NCI-H2107 (cell line): ENCODE data around the gene TNFRSF13B.
"Not testable (repeated sequence)": the region's sequence is repeated elsewhere in the genome, so short reads cannot be mapped to it uniquely, and the experiment has no call there.

Experiments used
- DNase-seq: peaks from one replicate; lab custom pipeline; 2025; lab: John Stamatoyannopoulos, UW

The TNFRSF13B gene

DNA sequence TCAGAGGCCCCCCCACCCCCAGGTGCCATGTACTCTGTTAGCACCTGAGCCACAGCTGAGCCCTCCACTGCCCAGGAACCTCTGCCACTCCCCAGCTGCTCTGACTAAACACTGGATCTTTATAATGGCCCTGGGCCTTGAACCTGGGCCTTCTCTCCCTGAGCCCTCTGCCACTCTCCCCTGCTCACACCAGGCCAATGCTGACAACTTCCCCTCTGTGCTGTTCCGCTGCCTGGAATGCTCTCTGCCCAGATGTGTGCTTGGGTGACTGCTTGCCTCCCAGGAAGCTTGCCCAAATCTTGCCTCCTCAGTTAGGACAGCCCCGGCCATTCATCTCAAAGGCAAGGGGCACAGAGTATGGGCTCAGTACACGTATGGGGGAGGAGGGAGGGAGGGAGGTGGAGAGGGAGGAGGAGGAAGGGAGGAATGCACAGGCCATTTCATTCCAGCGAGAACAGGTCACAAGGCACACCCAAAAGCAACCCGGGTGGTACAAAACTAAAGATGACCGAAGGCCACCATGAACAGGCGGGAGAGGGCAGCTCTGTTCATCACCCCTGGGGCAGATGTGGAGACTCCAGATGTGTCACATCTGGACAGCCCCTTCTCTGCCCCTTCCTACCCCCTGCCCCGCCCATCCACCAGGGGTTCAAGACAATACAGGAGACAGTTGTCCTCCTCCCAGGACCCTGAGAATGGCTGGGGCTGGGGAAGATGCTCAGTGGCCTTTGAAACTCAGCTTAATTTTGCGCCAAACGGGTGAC is 15.3 kb upstream of the TNFRSF13B start:
- DNase-seq = no peak

DNA sequence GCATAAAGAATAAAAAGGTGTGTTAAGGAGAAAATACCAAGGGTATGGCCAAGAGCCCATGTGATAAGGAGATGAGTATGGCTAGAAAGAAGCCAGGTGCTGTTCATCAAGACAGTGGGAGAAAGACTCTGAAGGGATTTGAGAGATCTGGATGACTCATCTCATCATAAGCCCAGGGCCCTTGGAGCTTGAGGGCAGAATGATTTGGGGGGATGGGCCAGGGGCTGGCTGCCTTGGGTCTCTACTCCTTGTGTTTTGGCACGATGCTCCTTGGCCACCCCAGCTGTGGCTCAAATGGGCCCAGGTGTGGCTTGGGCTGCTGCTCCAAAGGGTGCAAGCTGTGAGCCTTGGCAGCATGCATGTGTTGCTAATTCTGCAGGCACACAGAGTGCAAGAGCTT is 14.5 kb upstream of the TNFRSF13B start:
- no peak for DNase-seq

DNA sequence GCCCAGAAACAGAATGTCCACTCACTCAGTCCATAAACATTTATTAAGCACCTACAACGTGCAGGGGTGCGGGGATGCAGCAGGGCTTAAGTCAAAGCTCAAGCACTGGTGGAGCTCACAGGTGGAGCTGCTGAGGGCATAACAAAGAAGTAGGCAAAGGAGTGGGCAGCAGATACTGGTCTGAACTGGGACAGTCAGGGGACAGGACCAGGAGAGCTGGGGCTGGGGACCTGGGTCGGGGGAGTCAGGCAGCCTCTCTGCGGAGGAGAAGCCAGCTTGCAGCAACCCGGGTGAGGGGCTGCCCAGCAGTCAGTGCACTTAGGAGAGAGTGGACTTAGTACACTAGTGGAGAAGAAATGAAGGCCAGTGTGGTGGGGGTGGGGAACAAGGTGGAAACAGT is 10.0 kb upstream of the TNFRSF13B start:
- no peak for DNase-seq

DNA sequence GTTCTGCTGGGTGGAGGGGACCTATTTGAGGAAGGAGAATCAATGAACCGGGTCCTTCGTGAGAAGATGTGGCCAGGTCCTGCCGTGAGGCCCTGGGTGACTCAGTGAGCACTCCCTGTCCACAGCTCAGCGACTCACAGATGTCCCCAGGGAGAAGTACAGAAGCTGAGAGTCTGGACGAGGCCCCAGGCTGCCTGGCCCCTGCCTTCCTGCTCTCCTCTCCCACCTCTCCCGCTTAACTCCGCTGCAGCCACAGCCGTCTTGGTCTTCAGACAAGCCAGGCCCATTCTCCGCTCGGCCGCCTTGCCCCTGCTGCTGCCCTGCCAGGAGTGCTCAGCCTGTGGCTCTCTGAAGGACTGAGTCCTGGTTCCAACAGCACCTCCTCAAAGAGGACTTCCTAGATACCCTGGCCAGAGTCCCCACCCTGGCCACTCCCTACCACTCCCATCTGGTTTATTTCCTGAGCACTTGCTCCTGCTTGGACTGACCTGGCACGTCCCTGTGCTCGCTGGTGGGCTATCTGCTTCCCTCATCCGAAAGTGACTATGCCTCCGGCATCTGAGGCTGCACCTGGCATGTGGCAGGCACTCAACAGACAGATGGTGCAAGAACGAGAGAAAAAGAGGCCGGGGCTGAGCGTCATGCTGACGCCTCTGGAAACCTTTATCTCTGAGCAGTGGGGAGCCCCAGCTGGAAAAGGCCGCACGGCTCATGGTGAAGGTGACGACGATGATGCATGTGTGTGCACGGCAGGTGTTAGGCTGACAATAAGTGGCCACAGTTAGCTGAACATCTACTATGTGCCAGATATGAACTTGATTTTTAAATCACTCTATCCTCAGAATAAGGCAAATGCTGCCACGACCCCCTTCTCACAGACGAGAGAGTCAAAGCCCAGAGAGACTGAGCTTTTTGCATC is 9.2 kb upstream of the TNFRSF13B start:
- DNase-seq = no peak

DNA sequence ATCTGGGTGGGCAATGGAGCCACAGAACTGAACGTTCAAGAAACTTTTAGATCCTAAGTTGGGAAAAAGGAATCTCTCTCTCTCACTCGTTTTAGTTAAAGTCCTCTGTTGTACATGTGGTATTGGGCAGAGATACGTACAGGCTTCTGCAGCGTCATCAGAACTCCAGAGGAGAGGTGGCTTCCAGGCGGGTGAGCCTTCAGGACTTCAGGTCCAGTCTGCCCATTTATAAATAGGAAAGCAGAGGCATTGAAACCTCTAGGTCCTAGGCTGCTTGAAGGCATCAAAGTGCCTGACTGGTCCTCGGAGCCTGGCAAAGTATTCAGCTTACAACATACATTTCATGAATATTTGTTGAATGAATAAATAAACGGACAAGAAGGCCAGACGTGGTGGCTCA is 8.1 kb upstream of the TNFRSF13B start:
- DNase-seq = no peak

DNA sequence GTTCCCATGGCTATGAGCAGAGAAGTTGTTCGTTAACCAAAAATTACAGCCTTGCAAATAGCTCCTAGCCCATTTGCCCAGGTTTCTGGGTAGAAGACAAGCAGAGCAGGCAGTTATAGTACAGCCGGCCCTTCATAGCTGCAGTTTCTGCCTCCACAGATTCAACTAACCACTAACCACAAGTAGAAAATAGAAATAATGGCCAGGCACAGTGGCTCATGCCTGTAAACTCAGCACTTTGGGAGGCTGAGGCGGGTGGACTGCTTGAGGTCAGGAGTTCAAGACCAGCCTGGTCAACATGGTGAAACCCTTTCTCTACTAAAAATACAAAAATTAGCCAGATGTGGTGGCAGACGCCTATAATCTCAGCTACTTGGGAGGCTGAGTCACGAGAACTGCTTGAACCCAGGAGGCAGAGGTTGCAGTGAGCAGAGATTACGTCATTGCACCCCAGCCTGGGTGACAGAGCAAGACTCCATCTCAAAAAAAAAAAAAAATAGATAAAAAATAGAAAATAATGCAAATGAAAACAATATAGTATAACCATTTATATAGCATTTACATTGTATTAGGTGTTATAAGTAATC is 7.4 kb upstream of the TNFRSF13B start:
- DNase-seq = not testable (repeated sequence)

DNA sequence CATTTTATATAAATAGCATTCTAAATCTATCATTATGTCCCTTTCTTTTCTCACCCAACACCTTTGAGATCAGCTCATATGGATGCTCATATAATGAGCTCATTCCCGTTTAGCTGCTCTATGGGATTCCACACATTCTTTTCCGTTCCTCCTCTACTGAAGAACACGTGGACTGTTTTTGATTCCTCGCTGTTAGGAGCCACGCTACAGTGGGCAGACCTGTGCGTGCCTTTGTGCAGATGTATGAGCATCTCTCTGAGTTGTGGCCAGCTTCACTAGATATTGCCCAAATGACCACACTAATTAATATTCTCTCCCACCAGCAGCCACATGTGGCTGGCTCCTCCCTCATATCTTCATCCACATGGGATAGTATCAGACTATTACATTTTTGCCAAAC is 6.0 kb upstream of the TNFRSF13B start:
- no peak for DNase-seq

DNA sequence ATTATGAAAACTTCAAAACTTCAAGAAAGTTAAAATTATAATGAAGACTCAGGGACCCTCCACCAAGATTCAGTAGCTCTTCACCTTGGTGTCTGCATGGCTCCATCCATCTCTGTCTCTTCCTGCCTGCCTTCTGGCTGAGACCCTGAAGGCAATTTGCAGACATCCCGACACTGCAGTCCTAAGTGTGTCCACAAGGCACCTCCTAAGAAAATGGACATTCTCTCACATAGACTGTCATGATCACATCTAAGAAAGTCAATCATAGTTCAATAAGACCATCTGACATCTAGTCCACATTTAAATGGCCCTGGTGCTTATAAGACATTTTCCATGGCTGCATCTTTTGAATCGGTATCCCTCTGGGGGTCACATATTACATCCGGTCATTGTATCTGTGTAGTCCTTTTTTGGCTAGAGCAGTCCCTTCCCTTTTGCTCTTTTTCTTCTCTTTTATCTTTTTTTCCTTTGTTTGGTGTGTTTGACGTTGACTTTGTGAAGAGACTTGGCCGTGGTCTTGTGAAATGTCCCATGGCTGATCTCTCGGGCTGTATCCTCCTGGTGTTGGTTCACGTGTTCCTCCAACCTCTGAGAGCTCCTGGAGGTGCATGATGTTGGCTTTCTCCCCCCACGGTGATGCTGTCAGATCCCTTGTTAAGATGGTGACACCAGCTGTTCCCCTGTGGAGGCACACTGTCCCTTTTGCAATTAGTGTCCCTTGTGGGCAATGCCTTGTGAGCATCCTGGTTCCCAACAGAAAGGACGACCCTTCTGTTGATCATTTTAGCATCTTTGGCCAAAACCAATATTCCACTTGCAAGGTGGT is 5.0 kb upstream of the TNFRSF13B start:
- no peak for DNase-seq

DNA sequence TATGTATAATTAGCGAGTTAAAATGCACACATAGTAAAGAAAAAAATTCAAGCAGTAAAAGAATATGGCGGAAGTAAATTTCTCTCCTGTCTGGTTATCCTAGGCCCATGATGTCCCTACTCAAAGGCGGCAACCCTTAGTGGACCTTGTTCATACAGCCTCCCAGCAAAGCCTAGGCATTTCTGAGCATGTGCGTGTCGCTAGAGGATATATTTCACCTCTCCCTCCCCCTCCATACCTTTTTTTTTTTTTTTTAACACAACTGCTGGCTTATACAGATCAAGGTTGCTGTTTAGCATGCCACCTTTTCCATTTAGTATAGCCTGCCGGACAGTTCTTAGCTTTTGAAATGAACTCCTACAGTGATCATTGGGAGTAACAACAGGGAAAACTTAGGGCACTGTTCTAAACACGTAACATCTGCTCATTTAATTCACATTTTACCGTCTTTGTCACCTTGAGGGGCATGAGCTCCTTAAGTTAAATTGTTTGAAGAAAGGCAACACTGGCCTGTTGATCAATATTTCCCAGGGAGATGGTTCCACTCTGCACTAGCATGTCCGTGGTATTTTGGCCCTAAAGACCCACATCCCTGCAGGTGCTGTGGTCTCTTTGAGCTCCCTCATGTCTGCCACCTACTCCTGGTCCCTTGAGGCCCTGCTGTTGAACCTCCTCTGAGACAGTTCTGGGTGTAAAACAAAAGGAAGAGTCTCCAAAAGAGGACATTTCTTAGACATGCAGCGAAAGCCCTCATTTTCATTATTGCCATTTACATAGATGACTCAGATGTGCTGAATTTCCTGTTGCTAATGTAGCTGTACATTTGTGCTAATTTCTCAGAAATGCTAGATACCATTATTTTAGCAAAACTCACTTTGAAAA is 4.1 kb upstream of the TNFRSF13B start:
- DNase-seq = no peak

DNA sequence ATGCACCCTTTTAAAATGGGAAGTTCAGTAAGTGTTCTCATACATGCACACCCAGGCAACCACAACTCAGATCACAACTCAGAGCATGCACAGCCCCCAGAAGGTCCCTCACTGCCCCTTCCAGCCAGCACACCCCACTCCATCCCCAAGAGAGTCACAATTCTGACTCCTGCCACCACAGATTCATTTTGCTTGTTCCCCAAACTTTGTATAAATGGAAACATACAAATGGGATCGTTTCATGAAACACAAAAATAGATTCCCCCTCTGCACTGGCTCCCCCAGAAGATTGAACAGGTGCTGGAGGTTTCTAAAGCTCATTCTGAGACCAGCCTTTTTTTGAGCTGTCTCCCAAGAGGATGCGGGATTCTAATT is 3.3 kb upstream of the TNFRSF13B start:
- DNase-seq = no peak

DNA sequence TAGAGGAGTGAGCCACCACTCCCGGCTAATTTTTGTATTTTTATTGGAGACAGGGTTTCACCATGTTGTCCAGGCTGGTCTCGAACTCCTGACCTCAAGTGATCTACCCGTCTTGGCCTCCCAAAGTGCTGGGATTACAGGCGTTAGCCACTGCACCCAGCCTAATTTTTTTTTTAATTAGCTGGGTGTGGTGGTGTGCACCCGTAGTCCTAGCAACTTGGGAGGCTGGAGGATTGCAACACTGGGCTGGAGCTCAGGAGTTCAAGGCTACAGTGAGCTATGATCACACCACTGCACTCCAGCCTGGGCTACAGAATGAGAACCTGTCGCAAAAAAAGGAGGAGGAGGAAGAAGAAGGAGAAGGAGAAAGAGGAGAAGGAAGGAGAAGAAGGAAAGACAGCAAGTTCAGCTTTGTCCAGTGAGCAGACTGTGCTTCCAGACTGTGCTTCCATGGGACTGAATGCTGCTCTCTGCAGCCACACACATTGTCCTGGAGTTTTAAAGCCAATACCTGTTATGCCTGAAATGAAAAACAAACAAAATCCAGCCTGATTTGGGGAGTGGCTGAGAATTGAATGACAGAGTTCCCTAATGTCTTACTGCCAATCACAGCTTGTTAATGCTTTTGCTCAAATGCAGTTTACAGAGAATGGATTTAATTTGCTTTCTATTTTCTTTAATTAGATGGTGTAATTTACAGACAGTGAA is 2.8 kb upstream of the TNFRSF13B start:
- DNase-seq = no peak

DNA sequence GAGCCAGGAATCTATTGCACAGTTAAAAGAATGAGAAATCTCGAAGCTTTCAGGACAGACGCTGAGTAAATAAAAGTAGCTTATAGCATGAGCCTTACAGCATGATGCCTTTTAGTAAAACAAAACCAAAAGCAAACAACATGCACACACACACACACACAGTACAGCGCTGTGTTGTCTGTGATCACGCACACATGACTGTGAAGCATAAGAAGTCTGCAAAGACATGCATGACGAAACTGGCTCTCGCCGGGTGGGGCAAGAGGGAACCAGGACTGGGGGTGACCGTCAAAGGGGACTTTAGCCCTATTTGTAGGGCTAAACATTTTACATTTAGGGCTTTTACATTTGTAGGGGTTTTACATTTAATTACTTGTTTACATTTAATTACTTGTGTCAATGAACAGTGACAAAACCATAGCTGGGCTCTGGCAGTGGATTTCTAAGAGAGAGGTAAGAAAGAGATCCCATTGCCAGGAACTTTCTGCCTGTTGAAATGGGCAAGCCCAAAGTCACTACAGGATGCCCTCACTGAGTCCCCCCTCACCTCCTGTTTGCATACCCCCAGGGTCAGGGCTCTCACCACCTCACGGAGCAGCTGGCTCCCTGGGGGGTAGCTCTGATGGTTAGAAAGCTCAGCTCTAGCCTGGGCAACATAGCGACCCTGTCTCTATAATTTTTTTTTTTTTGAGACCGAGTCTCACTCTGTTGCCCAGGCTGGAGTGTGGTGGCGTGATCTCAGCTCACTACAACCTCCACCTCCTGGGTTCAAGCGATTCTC is 2.0 kb upstream of the TNFRSF13B start:
- no peak for DNase-seq

DNA sequence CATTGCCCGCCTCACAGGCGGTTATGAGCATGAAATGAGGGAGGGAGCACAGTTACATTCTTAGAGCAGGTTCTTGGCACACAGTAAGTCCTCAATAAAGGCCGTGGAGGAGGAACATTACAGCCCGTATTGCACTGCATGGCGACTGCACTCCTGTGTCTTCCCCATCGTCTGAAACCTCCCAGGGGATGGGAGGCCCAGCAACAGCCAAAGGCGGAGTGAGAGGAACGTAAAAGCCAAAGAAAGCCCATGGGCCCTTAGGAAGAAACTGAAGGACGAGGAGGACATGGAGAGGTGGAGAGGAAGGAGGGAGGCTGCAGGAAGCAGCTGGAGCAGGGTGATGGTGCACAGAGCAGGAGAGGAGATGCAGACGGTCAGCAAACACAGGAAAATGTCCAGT is 1.1 kb upstream of the TNFRSF13B start:
- DNase-seq = not testable (repeated sequence)

DNA sequence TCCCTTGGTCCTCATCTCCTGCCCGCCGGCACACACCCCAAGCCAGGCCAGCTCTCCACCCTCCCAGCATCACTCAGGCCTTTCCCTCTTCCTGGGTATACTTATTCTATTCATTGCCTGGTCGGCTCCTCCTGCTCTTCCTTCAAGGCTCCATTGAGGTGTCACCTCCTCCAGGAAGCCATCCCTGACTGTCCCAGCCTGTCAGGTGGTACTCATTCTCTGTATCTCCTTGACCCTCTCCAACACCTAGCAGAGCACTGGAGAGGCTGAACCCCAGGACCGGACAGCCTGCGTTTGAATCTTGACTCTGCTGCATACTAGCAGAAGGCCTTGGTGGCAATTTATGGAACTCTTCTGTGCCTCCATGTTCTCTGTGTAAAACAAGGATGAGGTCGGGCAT is 428 bp upstream of the TNFRSF13B start:
- DNase-seq = no peak

DNA sequence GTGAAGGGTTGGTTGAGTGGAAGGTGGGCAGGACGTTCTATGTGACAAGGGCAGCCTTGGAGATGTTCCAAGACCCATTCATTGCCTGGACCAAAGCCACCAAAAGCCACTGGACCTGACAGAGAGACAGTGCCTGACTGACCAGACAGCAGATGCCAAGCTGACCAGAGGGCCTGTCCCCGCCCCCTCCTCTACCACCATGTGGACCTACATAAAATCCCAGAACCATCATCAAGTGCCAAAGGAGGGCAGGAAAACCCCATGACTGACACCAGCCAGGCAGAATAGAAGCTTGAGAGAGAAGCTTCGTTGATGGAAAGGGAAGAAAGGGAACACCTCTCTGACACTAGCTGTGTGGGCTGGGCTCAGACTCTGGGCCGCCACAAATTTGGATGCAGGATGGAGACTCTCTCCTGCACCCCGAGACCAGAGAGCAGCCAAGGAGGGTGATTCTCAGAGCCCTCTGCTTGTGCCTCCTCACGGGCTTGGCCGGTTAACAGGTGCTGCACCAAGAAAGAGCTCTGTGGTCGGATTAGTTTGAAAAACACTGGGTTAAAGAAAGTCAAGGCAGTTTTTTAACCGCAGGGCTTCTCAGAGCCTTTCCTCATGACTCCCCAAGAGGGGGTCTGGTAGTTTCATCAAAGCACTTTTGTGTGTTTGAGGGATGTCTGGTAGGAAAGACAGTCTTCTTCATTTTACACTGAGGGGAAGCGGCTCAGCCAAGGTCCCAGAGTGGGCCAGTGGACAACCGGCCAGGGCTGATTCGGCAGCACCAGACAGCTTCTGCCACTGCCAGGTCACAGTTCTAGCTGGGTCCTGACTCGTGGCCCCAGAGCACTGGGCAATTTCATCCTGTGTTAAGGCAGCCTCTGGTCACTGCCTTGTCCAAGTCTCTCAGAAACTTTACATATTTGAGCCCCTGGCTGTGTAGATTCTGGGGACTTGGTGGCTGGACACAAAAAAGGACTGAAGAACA is 1.7 kb downstream of the TNFRSF13B start:
- no peak for DNase-seq

DNA sequence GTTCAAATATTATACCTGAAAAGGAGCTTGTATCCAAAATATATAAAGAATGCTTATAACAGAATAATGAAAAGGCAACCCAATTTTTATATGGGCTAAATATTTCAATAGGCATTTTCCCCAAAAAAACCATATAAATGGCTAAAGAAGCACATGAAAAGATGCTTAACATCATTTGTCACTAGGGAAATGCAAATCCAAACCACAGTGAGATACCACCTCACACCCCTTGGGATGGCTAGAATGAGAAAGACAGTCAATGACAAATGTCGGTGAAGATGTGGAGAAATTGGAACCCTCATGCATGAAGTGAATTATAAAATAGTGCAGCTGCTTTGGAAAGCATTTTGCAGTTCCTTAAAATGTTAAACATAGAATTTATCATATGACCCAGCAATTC is 3.1 kb downstream of the TNFRSF13B start:
- DNase-seq = no peak

DNA sequence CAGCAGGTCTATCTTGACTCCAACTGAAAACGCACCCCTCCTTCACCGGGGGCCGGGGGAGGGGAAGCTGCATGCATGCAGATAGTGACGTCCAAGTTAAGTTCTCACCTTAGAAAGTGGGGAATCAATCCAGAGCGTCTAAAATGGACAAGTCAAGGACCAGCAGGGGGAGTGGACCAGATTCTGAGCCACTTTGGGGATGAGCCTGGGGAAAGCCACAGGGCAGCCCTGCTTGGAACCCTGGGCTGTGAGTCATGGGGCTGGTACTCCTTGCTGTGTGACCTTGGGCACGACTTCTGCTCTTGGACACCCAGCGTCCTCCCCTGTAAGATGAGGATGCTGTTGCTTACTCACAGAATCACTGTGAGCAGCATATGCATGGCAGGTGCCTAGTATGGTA is 9.1 kb downstream of the TNFRSF13B start:
- no peak for DNase-seq

DNA sequence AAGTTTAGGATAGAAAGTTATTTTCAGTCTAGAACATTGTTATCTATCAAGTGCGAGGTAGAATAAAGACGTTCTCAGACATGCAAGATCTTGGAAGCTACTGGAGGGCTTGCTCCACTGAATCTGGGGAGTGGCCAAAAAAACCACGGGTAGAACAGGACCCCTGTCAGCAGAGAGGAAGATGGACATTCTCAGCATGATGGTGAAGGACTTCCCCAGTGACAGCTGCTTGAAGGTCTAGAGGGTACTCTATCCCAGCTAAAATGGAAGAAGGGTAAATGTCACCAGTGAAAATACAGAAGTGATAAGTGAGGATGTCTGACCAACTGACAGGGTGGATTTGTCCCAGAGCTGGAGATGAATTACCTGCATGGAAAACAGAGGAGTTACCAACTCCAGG is 10.1 kb downstream of the TNFRSF13B start:
- DNase-seq = no peak
